ENCODE data around the gene TMCC3.
A peak's percentile ranks its signal among the peaks of the same experiment; 100 is the strongest.
"Not testable (repeated sequence)": the region's sequence is repeated elsewhere in the genome, so short reads cannot be mapped to it uniquely, and the experiment has no call there.

TMCC3 gene

DNA sequence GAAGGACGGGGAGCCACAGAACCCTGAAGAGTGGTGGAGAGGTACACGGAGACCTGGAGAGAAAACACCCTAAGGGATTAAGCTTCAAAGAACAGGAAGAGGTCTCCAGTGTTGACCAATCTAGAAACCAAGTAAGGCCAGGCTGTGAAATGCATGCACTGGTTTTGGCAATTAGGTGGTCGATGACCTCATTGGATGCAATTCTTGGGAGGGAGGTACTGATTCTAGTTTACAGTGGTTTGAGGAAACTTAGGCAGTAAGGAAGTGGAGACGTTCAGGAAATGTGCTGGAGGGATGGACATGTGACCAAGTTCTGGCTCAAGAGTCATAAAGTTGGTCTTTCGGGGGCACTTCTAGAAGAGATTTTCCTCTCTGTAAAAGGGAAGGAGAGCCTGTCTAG, 99.4 kb downstream of the TMCC3 start:
- H3K9me3 ChIP-seq (ENCODE audit: insufficient read depth, low read length, severe bottlenecking): peaks cover 21% of the 10 kb centered on the region
- H3K36me3 ChIP-seq (ENCODE audit: insufficient read depth, low read length): no peaks in the 10 kb centered on the region
- no peak overlapping the region for H2AFZ ChIP-seq (ENCODE audit: low read depth, low read length)
- no peaks in the 10 kb centered on the region for H3K4me1 ChIP-seq (ENCODE audit: insufficient read depth, low read length)
- TF ChIP-seq CTCF (IDR thresholded peaks at IDR 0.05; ENCODE audit: borderline replicate concordance, extremely low read depth, low read length, poor library complexity, severe bottlenecking) (no peak), EZH2 (IDR thresholded peaks at IDR 0.05; ENCODE audit: borderline replicate concordance, low read depth, low read length, severe bottlenecking) (no peak)
- ATAC-seq (ENCODE audit: insufficient read depth, low read depth) (no peak), DNase-seq (no peak)
- H3K27me3 ChIP-seq (ENCODE audit: insufficient read depth, low read length, poor library complexity): no peaks in the 10 kb centered on the region
- H3K4me3 ChIP-seq (ENCODE audit: low read depth in 1 of 2, low read length in 2 of 2): no peak overlapping the region
- H3K9ac ChIP-seq (ENCODE audit: low read depth, low read length): no peak overlapping the region
- H3K4me2 ChIP-seq (ENCODE audit: insufficient read depth, low read length): no peak overlapping the region
- H4K20me1 ChIP-seq (ENCODE audit: insufficient read depth, low read length): no peaks in the 10 kb centered on the region
- H3K79me2 ChIP-seq (ENCODE audit: insufficient read depth, low read length): no peaks in the 10 kb centered on the region
- no peak overlapping the region for H3K27ac ChIP-seq (ENCODE audit: low read length)

DNA sequence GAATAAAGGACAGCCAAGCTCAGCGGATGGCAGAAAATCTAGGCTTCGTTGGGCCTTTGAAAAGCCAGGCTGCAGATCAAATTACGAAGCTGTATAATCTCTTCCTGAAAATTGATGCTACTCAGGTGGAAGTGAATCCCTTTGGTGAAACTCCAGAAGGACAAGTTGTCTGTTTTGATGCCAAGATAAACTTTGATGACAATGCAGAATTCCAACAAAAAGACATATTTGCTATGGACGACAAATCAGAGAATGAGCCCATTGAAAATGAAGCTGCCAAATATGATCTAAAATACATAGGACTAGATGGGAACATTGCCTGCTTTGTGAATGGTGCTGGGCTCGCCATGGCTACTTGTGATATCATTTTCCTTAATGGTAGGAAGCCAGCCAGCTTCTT, 101.5 kb downstream of the TMCC3 start:
- H3K4me3 ChIP-seq (ENCODE audit: low read depth in 1 of 2, low read length in 2 of 2); H3K27me3 ChIP-seq (ENCODE audit: insufficient read depth, low read length, poor library complexity); H2AFZ ChIP-seq (ENCODE audit: low read depth, low read length); H3K27ac ChIP-seq (ENCODE audit: low read length); DNase-seq; H4K20me1 ChIP-seq (ENCODE audit: insufficient read depth, low read length); H3K4me1 ChIP-seq (ENCODE audit: insufficient read depth, low read length); H3K79me2 ChIP-seq (ENCODE audit: insufficient read depth, low read length); H3K36me3 ChIP-seq (ENCODE audit: insufficient read depth, low read length); ATAC-seq (ENCODE audit: insufficient read depth, low read depth); H3K9ac ChIP-seq (ENCODE audit: low read depth, low read length); H3K4me2 ChIP-seq (ENCODE audit: insufficient read depth, low read length): not testable (repeated sequence)
- H3K9me3 ChIP-seq (ENCODE audit: insufficient read depth, low read length, severe bottlenecking): peaks cover 25% of the 10 kb centered on the region

GRCh38 chr12:94545935-94546771, 104.2 kb downstream of the TMCC3 start:
- no peak overlapping the region for H3K27ac ChIP-seq (ENCODE audit: low read length)
- no peak overlapping the region for H2AFZ ChIP-seq (ENCODE audit: low read depth, low read length)

More at GRCh38 chr12:94545935-94546771, 104.2 kb downstream of the TMCC3 start:
- H4K20me1 ChIP-seq (ENCODE audit: insufficient read depth, low read length): no peaks in the 10 kb centered on the region
- no peak overlapping the region for H3K4me3 ChIP-seq (ENCODE audit: low read depth in 1 of 2, low read length in 2 of 2)
- H3K9me3 ChIP-seq (ENCODE audit: insufficient read depth, low read length, severe bottlenecking): peaks cover 25% of the 10 kb centered on the region
- H3K27me3 ChIP-seq (ENCODE audit: insufficient read depth, low read length, poor library complexity): no peaks in the 10 kb centered on the region
- H3K4me2 ChIP-seq (ENCODE audit: insufficient read depth, low read length): no peak overlapping the region
- ATAC-seq (ENCODE audit: insufficient read depth, low read depth) (no peak), DNase-seq (no peak)
- TF ChIP-seq CTCF (IDR thresholded peaks at IDR 0.05; ENCODE audit: borderline replicate concordance, extremely low read depth, low read length, poor library complexity, severe bottlenecking) (peak; percentile 29), EZH2 (IDR thresholded peaks at IDR 0.05; ENCODE audit: borderline replicate concordance, low read depth, low read length, severe bottlenecking) (no peak)
- H3K79me2 ChIP-seq (ENCODE audit: insufficient read depth, low read length): no peaks in the 10 kb centered on the region
- no peaks in the 10 kb centered on the region for H3K4me1 ChIP-seq (ENCODE audit: insufficient read depth, low read length)
- H3K36me3 ChIP-seq (ENCODE audit: insufficient read depth, low read length): no peaks in the 10 kb centered on the region
- H3K9ac ChIP-seq (ENCODE audit: low read depth, low read length): no peak overlapping the region
